PC-3 (cell line): ENCODE data around the gene PRKAR1B. TPM values are rescaled to one million over a fixed set of nuclear protein-coding genes. Genes with fewer than 3 reads are reported as not detected.

Experiments used
- ATAC-seq: fragments of 200-7000 bp; cut with Tn5 transposase; 2 replicates; pipeline ENCODE4 v1.9.1; 2020; ENCODE audit warnings: mild to moderate bottlenecking, moderate library complexity
- BruUV-seq: library from RNA; stranded (reverse); fragments of 400-500 nt; replicated peaks from 2 replicates; lab custom pipeline; 2021; lab: Mats Ljungman, UMichigan
- CTCF ChIA-PET: fragments of 300-600 bp; sonication (Branson Sonifier 250); formaldehyde crosslinking; loops from one replicate; lab custom pipeline; 2022; ENCODE audit warnings: antibody characterized with exemption; lab: Charles Lee
- POLR2A ChIA-PET: fragments of 300-600 bp; sonication (Branson Sonifier 250); formaldehyde crosslinking; loops from one replicate; lab custom pipeline; 2022; ENCODE audit warnings: antibody characterized with exemption; ENCODE audit not compliant: unreplicated experiment; lab: Charles Lee
- DNase-seq: peaks from one replicate; pipeline ENCODE4 v3.0.0-alpha.2; 2015
- H2AFZ ChIP-seq: fragments of 300-600 bp; sonication (generic); 2 replicates; pipeline ENCODE4 v1.6.0; 2016; ENCODE audit warnings: antibody characterized with exemption, low read length
- H3F3A ChIP-seq: fragments of 300-600 bp; sonication (generic); one replicate; pipeline ENCODE4 v1.6.0; 2017; ENCODE audit warnings: antibody characterized with exemption, low read length, control low read depth, mild to moderate bottlenecking; ENCODE audit not compliant: unreplicated experiment
- H3K27ac ChIP-seq: fragments of 300-600 bp; sonication (generic); 2 replicates; pipeline ENCODE4 v1.5.1; 2016; ENCODE audit warnings: mild to moderate bottlenecking, low read length
- H3K27me3 ChIP-seq: fragments of 300-600 bp; sonication (generic); 2 replicates; pipeline ENCODE4 v1.6.1; 2016; ENCODE audit warnings: low read length, mixed read lengths
- H3K36me3 ChIP-seq: fragments of 300-600 bp; sonication (generic); 2 replicates; pipeline ENCODE4 v1.6.1; 2016; ENCODE audit warnings: low read depth, mixed run types, low read length, mixed read lengths
- H3K4me1 ChIP-seq: fragments of 300-600 bp; sonication (generic); 2 replicates; pipeline ENCODE4 v1.5.1; 2016; ENCODE audit warnings: low read length; ENCODE audit not compliant: insufficient read depth
- H3K4me2 ChIP-seq: fragments of 300-600 bp; sonication (generic); 2 replicates; pipeline ENCODE4 v1.6.0; 2016; ENCODE audit warnings: low read length
- H3K4me3 ChIP-seq: fragments of 300-600 bp; sonication (generic); 2 replicates; pipeline ENCODE4 v1.5.1; 2016; ENCODE audit warnings: mild to moderate bottlenecking, low read length, mixed read lengths
- H3K79me2 ChIP-seq: fragments of 300-600 bp; sonication (generic); 2 replicates; pipeline ENCODE4 v1.6.1; 2017; ENCODE audit warnings: low read length, mixed read lengths
- H3K9ac ChIP-seq: fragments of 300-600 bp; sonication (generic); 2 replicates; pipeline ENCODE4 v1.6.0; 2016; ENCODE audit warnings: mild to moderate bottlenecking, low read length
- H3K9me2 ChIP-seq: fragments of 300-600 bp; sonication (generic); replicated peaks from 2 replicates; pipeline ENCODE4 v1.6.1; 2016; ENCODE audit warnings: mixed run types, low read length, mixed read lengths
- H3K9me3 ChIP-seq: fragments of 300-600 bp; sonication (generic); 2 replicates; pipeline ENCODE4 v1.6.1; 2016; ENCODE audit warnings: low read length, mixed read lengths
- H4K20me1 ChIP-seq: fragments of 300-600 bp; sonication (generic); 2 replicates; pipeline ENCODE4 v1.6.1; 2016; ENCODE audit warnings: low read length, mixed read lengths
- CTCF ChIP-seq: fragments of 300-600 bp; sonication (generic); conservative IDR thresholded peaks from 2 replicates; pipeline ENCODE4 v1.5.1; 2017; ENCODE audit warnings: antibody characterized with exemption, low read depth, mild to moderate bottlenecking, low read length
- EZH2 ChIP-seq: fragments of 300-600 bp; sonication (generic); IDR thresholded peaks from one replicate; pipeline ENCODE4 v1.6.1; 2017; ENCODE audit warnings: antibody characterized with exemption, mild to moderate bottlenecking, low read length; ENCODE audit not compliant: unreplicated experiment
- EZH2phosphoT487 ChIP-seq: fragments of 300-600 bp; sonication (generic); IDR thresholded peaks from 2 replicates; pipeline ENCODE4 v1.6.1; 2018; ENCODE audit warnings: mild to moderate bottlenecking, antibody characterized with exemption, low read length, borderline replicate concordance
- intact Hi-C: fragments of 100-400 bp; cut with micrococcal nuclease; formaldehyde crosslinking; loops from 2 replicates; pipeline ENCODE4 v1.9.0; 2023
- total RNA-seq: library from RNA; depleted of rRNA; stranded (reverse); fragments of >200 nt; gene quantifications from 2 replicates; pipeline ENCODE4 v1.2.3, GENCODE V29; 2014

Gene PRKAR1B
- total RNA-seq, 1 experiment from 2014 or later = 15.6 TPM

- intact Hi-C loops = loop anchor here (5.0 to 10.0 kb wide), 2 partner anchors 98 to 350 kb away; partner anchors contain the start of gene GET4
- H3K4me2 ChIP-seq = no peak overlapping the region
- ATAC-seq = no peak
Observed at GRCh38 chr7:524800-525199, 202.3 kb downstream of the PRKAR1B start.

GRCh38 chr7:523347-524336 lies 203.4 kb downstream of the PRKAR1B start:
- H3K4me2 ChIP-seq = no peak overlapping the region
- no peaks in the 10 kb centered on the region for H3K36me3 ChIP-seq
- ATAC-seq (no peak), DNase-seq (no peak)
- ChIA-PET POLR2A (no interaction called here), CTCF (no interaction called here)
- peaks cover 3% of the 10 kb centered on the region for H3K79me2 ChIP-seq
- H3K4me3 ChIP-seq = no peak overlapping the region
- H3K4me1 ChIP-seq = peaks cover 20% of the 10 kb centered on the region; the same call in 1 of the 2 replicates
- no peak for TF ChIP-seq EZH2phosphoT487
- TF ChIP-seq EZH2 = no peak
- TF ChIP-seq CTCF = no peak
- peaks cover 18% of the 10 kb centered on the region for H3K27me3 ChIP-seq
- no peaks in the 10 kb centered on the region for H3K9me2 ChIP-seq
- intact Hi-C loops = loop anchor here (5.0 to 10.0 kb wide), 2 partner anchors 99 to 351 kb away; partner anchors contain the start of gene GET4
- H3K27ac ChIP-seq = no peak overlapping the region
- no peaks in the 10 kb centered on the region for H3F3A ChIP-seq
- no peak overlapping the region for H2AFZ ChIP-seq
- BruUV-seq = no TSS peak
- H4K20me1 ChIP-seq = no peaks in the 10 kb centered on the region
- no peak overlapping the region for H3K9ac ChIP-seq
- H3K9me3 ChIP-seq = no peaks in the 10 kb centered on the region

More at GRCh38 chr7:524800-525199, 202.3 kb downstream of the PRKAR1B start:
- no TSS peak for BruUV-seq
- no peaks in the 10 kb centered on the region for H4K20me1 ChIP-seq
- no peaks in the 10 kb centered on the region for H3K9me2 ChIP-seq
- H3K27me3 ChIP-seq = peaks cover 18% of the 10 kb centered on the region
- no peak overlapping the region for H3K9ac ChIP-seq
- H3F3A ChIP-seq = no peaks in the 10 kb centered on the region
- H3K79me2 ChIP-seq = no peaks in the 10 kb centered on the region
- TF ChIP-seq EZH2phosphoT487 (no peak), CTCF (no peak), EZH2 (no peak)
- H3K4me1 ChIP-seq = peaks cover 24% of the 10 kb centered on the region
- CTCF ChIA-PET = no interaction called here
- no peak overlapping the region for H3K27ac ChIP-seq
- H3K4me3 ChIP-seq = no peak overlapping the region
- POLR2A ChIA-PET = no interaction called here
- no peaks in the 10 kb centered on the region for H3K9me3 ChIP-seq
- H2AFZ ChIP-seq = no peak overlapping the region
- no peaks in the 10 kb centered on the region for H3K36me3 ChIP-seq
- no peak for DNase-seq
